NK-92 (cell line): ENCODE results near the gene ATP11B.
"Not testable (repeated sequence)": the region's sequence is repeated elsewhere in the genome, so short reads cannot be mapped to it uniquely, and the experiment has no call there.

ENCODE experiments used
- DNase-seq: peaks from one replicate; lab custom pipeline; 2025; ENCODE audit not compliant: unreplicated experiment; lab: John Stamatoyannopoulos, UW

Gene ATP11B

GRCh38 chr3:182794455-182795388 is 1.4 kb downstream of the ATP11B start:
- no peak for DNase-seq

GRCh38 chr3:182795389-182795782 is 2.1 kb downstream of the ATP11B start:
- DNase-seq, result no peak

GRCh38 chr3:182796310-182796709 is 3.0 kb downstream of the ATP11B start:
- DNase-seq, result no peak

GRCh38 chr3:182797876-182798275 is 4.6 kb downstream of the ATP11B start:
- no peak for DNase-seq

- DNase-seq, result not testable (repeated sequence)
Observed at GRCh38 chr3:182799143-182799542, 5.8 kb downstream of the ATP11B start.

GRCh38 chr3:182800508-182800907 is 7.2 kb downstream of the ATP11B start:
- DNase-seq, result no peak

- DNase-seq, result no peak
Observed at GRCh38 chr3:182802413-182803390, 9.4 kb downstream of the ATP11B start.

GRCh38 chr3:182803596-182803995 is 10.3 kb downstream of the ATP11B start:
- no peak for DNase-seq

GRCh38 chr3:182807061-182807460 is 13.8 kb downstream of the ATP11B start:
- no peak for DNase-seq

GRCh38 chr3:182808041-182808770 is 14.9 kb downstream of the ATP11B start:
- DNase-seq, result no peak

GRCh38 chr3:182809531-182809930 is 16.2 kb downstream of the ATP11B start:
- DNase-seq, result no peak

- DNase-seq, result no peak
Observed at GRCh38 chr3:182810574-182811268, 17.4 kb downstream of the ATP11B start.

GRCh38 chr3:182811269-182811596 is 17.9 kb downstream of the ATP11B start:
- DNase-seq, result no peak

- DNase-seq, result no peak
Observed at GRCh38 chr3:182812123-182812522, 18.8 kb downstream of the ATP11B start.

GRCh38 chr3:182814419-182815062 is 21.2 kb downstream of the ATP11B start:
- DNase-seq, result no peak

GRCh38 chr3:182816181-182816580 is 22.9 kb downstream of the ATP11B start:
- DNase-seq, result no peak

GRCh38 chr3:182818296-182818978 is 25.1 kb downstream of the ATP11B start:
- no peak for DNase-seq

GRCh38 chr3:182821221-182821981 is 28.1 kb downstream of the ATP11B start:
- DNase-seq, result no peak

GRCh38 chr3:182822260-182822659 is 29.0 kb downstream of the ATP11B start:
- DNase-seq, result not testable (repeated sequence)
